Esophagus muscularis mucosa (tissue), 4 donors: Measurements from ENCODE around the gene INTS13. TPM values are rescaled to one million over a fixed set of nuclear protein-coding genes. Genes with fewer than 3 reads are reported as not detected.
A peak's percentile ranks its signal among the peaks of the same experiment; 100 is the strongest.

Experiments used
- DNase-seq: peaks from one replicate; pipeline ENCODE4 v3.0.0-alpha.2; 2017; ENCODE audit errors: extremely low spot score
- H3K27ac ChIP-seq, 4 donors: fragments of 200-600 bp; sonication (generic); replicated peaks in 1 of 4; 1 replicate in 3 of 4; 2 replicates in 1 of 4; pipeline ENCODE4 v1.5.1; 2016 to 2019; ENCODE audit warnings: mild to moderate bottlenecking in 1 of 4
- H3K27me3 ChIP-seq, 4 donors: fragments of 200-600 bp; sonication (generic); one replicate each; pipeline versions ENCODE4 v1.5.1 to v1.6.0; 2016 to 2019
- H3K36me3 ChIP-seq, 4 donors: fragments of 200-600 bp; sonication (generic); one replicate each; pipeline ENCODE4 v1.5.1; 2016 to 2019
- H3K4me1 ChIP-seq, 4 donors: fragments of 200-600 bp; sonication (generic); one replicate each; pipeline ENCODE4 v1.5.1; 2016 to 2019
- H3K4me3 ChIP-seq, 4 donors: fragments of 200-600 bp; sonication (generic); 1 replicate in 2 of 4; 2 replicates in 2 of 4; pipeline ENCODE4 v1.5.1; 2016 to 2019; ENCODE audit warnings: mild to moderate bottlenecking in 4 of 4, moderate library complexity in 1 of 4
- H3K9me3 ChIP-seq, 4 donors: fragments of 200-600 bp; sonication (generic); 1 replicate in 3 of 4; 2 replicates in 1 of 4; pipeline ENCODE4 v1.5.1; 2016 to 2019
- CTCF ChIP-seq, 3 experiments: fragments of 200-600 bp in 2 of 3; fragments of 450-650 bp in 1 of 3; sonication (generic) in 2 of 3; IDR thresholded peaks; one replicate each; pipeline ENCODE4 v1.5.1; 2017 to 2019; ENCODE audit warnings: antibody characterized with exemption in 3 of 3, mild to moderate bottlenecking in 2 of 3, moderate library complexity in 1 of 3
- EP300 ChIP-seq: sonication (generic); formaldehyde crosslinking; IDR thresholded peaks from one replicate; pipeline ENCODE4 v1.6.1; 2017; ENCODE audit warnings: antibody characterized with exemption
- POLR2A ChIP-seq: fragments of 450-650 bp; IDR thresholded peaks from one replicate; pipeline ENCODE4 v1.6.1; 2017; ENCODE audit warnings: antibody characterized with exemption, moderate library complexity, mild to moderate bottlenecking, low read depth
- POLR2AphosphoS5 ChIP-seq, 2 donors: sonication (generic); formaldehyde crosslinking; IDR thresholded peaks; one replicate each; pipeline ENCODE4 v1.6.1; 2017; ENCODE audit warnings: antibody characterized with exemption in 2 of 2
- WGBS: methylation state at CpG from one replicate; pipeline ENCODE4 v1.1.5; 2018; 5-methylcytosine and 5-hydroxymethylcytosine counted together
- intact Hi-C: fragments of 100-400 bp; cut with DNase I; formaldehyde crosslinking; loops from one replicate; pipeline ENCODE4 v1.15.1; 2023
- total RNA-seq, 4 donors: library from RNA; depleted of rRNA; stranded (reverse); fragments of >200 nt; gene quantifications; one replicate each; pipeline versions ENCODE4 v1.1.0 to v1.2.1, GENCODE V29; 2016

Gene INTS13
- 10 to 100 TPM; 14.2 to 24.9 (median 22.7) TPM for total RNA-seq

DNA sequence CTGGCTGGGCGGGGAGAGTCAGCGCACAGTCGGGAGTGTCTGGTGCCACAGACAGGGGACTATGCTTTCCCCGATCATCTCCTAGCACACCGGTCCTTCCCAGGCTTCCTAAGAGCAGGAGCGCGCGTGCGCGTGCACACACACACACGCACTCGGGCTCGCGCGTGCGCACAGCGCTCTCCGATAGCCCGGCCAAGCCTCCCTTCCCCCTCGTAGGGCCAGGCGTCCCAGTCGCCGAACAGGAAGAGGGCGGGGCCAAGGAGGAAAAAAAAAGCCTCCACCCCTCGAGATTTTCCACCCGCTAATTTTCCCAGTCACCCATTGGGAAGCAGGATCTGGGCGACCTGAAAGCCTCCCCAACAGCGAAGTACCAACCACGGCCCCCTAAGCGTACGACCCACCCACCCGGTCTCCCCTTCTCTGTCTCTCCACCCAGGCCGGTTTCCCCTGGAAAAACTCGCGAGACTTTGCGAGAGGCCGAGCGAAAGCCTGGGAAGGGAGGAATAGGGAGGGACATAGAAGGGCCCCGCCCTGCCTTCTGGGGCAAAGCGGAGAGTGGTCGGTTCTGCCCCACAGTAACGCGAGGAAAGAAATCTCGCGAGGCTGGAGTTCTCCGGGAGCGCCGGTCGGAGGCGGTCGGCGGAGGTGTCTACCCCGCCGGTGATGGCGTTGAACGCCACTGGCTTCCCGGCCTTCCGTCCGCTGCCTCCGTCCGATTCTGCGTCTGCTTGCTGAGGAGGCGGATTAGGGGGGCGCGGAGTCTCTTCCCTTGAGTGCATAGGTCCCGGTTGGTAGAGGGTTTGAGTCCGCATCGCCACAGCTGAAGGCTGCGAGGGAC lies at the start of gene INTS13, which contains the start of gene FGFR1OP2:
INTS13 (minus strand) TSS at position 119 of the 838 bp plus-strand sequence. CDS start 1,178 bp downstream, outside the sequence.
FGFR1OP2 (plus strand) TSS at position 608 of the 838 bp plus-strand sequence. CDS start 15,689 bp downstream, outside the sequence.
- peaks cover 40 to 67% (median 63%) of the 10 kb centered on the region in 4 donors for H3K4me1 ChIP-seq
- peak within 1 kb of the TSS; percentile 89 to 96 (median 93) for H3K4me3 ChIP-seq
- WGBS = under 1% methylated on average over 43 of the region's 69 CpGs
- intact Hi-C loops = loop anchor here (5.0 to 10.0 kb wide), 3 partner anchors 74 to 369 kb away; partner anchors contain the start of gene TM7SF3
- peak; percentile 98 for DNase-seq
- peak in 1 of 3 experiments; percentile 18 for TF ChIP-seq CTCF (IDR thresholded peaks at IDR 0.05)
- TF ChIP-seq POLR2A = peak; percentile 95
- no peak for TF ChIP-seq EP300
- peak; percentile 96 to 99 for TF ChIP-seq POLR2AphosphoS5 (IDR thresholded peaks at IDR 0.05)
- peaks cover 0 to 5% (median 0%) of the 10 kb centered on the region in 4 donors for H3K36me3 ChIP-seq
- H3K27ac ChIP-seq = peak within 1 kb of the TSS; percentile 94 to 97 (median 96)
- no peaks in the 10 kb centered on the region for H3K27me3 ChIP-seq
- no peaks in the 10 kb centered on the region for H3K9me3 ChIP-seq

- no peaks in the 10 kb centered on the region for H3K27me3 ChIP-seq
- H3K4me1 ChIP-seq = peaks cover 8 to 14% (median 11%) of the 10 kb centered on the region in 4 donors
- DNase-seq = no peak
- H3K9me3 ChIP-seq = no peaks in the 10 kb centered on the region
- no peak for TF ChIP-seq CTCF (IDR thresholded peaks at IDR 0.05)
- TF ChIP-seq EP300 = no peak
- TF ChIP-seq POLR2A = no peak
- TF ChIP-seq POLR2AphosphoS5 (IDR thresholded peaks at IDR 0.05) = no peak
- H3K36me3 ChIP-seq = peaks cover 9 to 50% (median 19%) of the 10 kb centered on the region in 4 donors
- 99% methylated on average over 2 of the region's 2 CpGs for WGBS
- no peak overlapping the region for H3K27ac ChIP-seq
- intact Hi-C loops = no loop called here
- no peak overlapping the region for H3K4me3 ChIP-seq
These were observed 45.1 kb upstream of the INTS13 start for GRCh38 chr12:26982866-26983265.

DNA sequence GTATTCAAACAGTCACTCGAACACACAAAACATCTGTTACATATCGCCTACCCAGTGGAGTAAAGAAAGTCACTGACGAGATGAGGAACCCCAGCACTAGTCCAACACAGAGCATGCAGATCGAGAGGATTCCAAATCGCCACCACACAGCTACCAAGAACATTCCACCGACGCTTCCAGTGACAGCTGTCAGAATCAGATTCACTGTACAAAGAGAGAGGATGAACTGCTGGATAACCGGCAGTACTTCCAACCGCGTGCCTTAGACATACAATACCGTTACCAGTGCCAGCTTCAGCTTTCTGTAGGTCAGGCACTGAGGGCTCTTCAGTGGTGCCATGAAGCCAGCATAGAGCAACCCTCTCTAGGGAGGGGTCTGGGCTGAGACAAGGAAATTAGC lies 42.0 kb upstream of the INTS13 start:
- Histone ChIP-seq H3K9me3 (no peaks in the 10 kb centered on the region), H3K4me1 (peaks cover 0 to 3% (median 0%) of the 10 kb centered on the region in 4 donors), H3K4me3 (no peak overlapping the region), H3K36me3 (peaks cover 15 to 77% (median 30%) of the 10 kb centered on the region in 4 donors), H3K27ac (no peak overlapping the region), H3K27me3 (no peaks in the 10 kb centered on the region)
- WGBS = 94% methylated on average over 11 of the region's 11 CpGs
- TF ChIP-seq EP300 (no peak), POLR2AphosphoS5 (IDR thresholded peaks at IDR 0.05) (no peak), CTCF (IDR thresholded peaks at IDR 0.05) (no peak), POLR2A (no peak)
- intact Hi-C loops = no loop called here
- DNase-seq = no peak

GRCh38 chr12:26978801-26979200 lies 41.0 kb upstream of the INTS13 start:
- peaks cover 17 to 82% (median 36%) of the 10 kb centered on the region in 4 donors for H3K36me3 ChIP-seq
- no peak for DNase-seq
- H3K4me1 ChIP-seq = peaks cover 0 to 3% (median 0%) of the 10 kb centered on the region in 4 donors
- no peak overlapping the region for H3K4me3 ChIP-seq
- no peak overlapping the region for H3K27ac ChIP-seq
- WGBS = 96% methylated on average over 1 of the region's 1 CpG
- intact Hi-C loops = no loop called here
- no peak for TF ChIP-seq CTCF (IDR thresholded peaks at IDR 0.05)
- TF ChIP-seq POLR2A = no peak
- H3K27me3 ChIP-seq = no peaks in the 10 kb centered on the region
- no peaks in the 10 kb centered on the region for H3K9me3 ChIP-seq
